Stomach (tissue), 4 donors: ENCODE measurements around the gene ALDH1A1.

Experiments
- CTCF ChIP-seq, 7 experiments: fragments of 450-650 bp in 4 of 7; fragments of 200-600 bp in 3 of 7; sonication (generic) in 3 of 7; IDR thresholded peaks; one replicate each; pipeline ENCODE4 v1.5.1; 2016 to 2019; ENCODE audit warnings: antibody characterized with exemption in 7 of 7, control low read depth in 2 of 7, mild to moderate bottlenecking in 1 of 7
- POLR2A ChIP-seq, 4 donors: fragments of 450-650 bp; IDR thresholded peaks; one replicate each; pipeline ENCODE4 v1.6.1; 2016; ENCODE audit warnings: antibody characterized with exemption in 4 of 4, control low read depth in 2 of 4, mild to moderate bottlenecking in 1 of 4, moderate library complexity in 1 of 4

- TF ChIP-seq POLR2A (IDR thresholded peaks at IDR 0.05) (no peak), CTCF (IDR thresholded peaks at IDR 0.05) (no peak)
These were observed 2.9 kb downstream of the ALDH1A1 start for GRCh38 chr9:72949918-72950325.
